ENCODE measurements around the gene CDC20B.
"Not testable (repeated sequence)": the region's sequence is repeated elsewhere in the genome, so short reads cannot be mapped to it uniquely, and the experiment has no call there.

The CDC20B gene

DNA sequence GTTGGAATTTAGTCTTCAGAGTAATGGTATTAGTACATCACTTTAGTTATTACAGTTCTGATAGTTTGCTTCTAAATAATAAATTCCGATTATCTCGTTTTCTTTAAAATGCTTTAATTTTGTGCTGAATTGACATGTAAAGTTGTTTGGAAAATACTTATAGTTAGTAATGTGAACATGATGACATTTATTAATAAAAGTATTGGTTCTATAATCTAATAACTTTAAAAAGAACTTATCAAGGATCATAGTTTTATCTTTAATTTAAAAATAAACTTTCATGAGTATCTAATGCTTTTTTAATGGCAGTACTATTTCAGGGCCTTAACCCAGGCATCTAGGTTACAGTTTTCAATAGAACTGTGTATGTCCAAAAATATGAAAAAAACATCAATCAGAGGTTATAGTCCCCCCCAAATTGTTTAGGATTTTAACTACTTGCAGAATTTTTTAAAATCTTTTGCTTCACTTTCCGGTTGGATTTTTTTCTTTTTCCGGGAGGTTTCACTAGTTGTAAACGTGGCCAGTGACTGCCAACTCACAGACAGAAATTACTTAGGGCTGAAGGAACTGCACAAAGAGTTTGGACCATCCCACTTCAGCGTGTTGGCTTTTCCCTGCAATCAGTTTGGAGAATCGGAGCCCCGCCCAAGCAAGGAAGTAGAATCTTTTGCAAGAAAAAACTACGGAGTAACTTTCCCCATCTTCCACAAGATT, 12.3 kb downstream of the CDC20B start:
- DNase-seq (ENCODE audit: low read depth) = peak; percentile 93

DNA sequence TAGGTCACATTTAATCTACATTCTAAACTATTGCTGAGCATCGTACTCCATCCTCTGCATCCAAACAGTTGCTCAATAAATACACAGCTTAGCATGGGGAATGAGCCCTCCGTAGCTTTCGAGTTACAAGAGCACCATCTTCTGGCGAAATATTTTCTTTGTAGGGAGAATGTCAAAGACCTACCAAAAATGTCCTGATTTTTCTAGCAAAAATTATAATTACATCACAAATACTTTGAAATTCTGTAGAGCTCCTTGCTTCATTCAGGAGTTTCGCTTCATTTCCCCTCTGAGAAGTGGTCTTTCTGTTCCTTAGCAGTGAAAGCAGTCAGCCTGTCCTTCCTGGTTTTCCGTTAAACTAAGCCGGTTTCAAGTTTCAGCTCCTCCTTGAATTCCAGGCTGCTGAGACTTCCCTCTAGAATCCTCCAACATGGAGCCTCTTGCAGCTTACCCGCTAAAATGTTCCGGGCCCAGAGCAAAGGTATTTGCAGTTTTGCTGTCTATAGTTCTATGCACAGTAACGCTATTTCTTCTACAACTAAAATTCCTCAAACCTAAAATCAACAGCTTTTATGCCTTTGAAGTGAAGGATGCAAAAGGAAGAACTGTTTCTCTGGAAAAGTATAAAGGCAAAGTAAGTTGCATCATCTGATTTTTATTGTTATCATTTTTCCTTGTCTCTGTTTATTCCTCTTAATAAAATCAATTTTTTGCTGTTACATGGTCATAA, 13.0 kb downstream of the CDC20B start, which contains the start of gene GPX8:
Gene GPX8, plus strand, starts transcription at position 409 of the 730 bp plus-strand sequence. Its CDS starts 22 bp downstream, at position 431.
- peak; percentile 93 for DNase-seq (ENCODE audit: low read depth)

DNA sequence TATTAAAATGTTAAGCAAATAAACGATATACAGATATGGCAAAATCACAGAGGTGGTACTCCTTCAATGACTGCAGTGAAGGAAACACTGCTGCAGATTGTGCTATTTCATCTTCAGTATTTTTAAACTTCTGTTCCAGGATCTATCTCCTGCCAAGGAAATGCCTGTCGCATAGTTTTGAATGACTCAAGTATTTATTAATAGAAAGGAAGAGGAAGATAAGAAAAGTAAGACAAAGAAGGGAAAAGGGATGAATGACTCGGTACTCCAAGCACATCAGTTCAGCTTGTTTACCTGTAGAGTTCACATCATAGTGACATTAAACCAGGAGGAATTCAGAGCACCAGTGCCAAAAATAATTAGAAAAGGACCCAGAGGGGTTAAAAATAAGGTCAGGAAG, 18.1 kb downstream of the CDC20B start:
- peak; percentile 71 for DNase-seq (ENCODE audit: low read depth)

DNA sequence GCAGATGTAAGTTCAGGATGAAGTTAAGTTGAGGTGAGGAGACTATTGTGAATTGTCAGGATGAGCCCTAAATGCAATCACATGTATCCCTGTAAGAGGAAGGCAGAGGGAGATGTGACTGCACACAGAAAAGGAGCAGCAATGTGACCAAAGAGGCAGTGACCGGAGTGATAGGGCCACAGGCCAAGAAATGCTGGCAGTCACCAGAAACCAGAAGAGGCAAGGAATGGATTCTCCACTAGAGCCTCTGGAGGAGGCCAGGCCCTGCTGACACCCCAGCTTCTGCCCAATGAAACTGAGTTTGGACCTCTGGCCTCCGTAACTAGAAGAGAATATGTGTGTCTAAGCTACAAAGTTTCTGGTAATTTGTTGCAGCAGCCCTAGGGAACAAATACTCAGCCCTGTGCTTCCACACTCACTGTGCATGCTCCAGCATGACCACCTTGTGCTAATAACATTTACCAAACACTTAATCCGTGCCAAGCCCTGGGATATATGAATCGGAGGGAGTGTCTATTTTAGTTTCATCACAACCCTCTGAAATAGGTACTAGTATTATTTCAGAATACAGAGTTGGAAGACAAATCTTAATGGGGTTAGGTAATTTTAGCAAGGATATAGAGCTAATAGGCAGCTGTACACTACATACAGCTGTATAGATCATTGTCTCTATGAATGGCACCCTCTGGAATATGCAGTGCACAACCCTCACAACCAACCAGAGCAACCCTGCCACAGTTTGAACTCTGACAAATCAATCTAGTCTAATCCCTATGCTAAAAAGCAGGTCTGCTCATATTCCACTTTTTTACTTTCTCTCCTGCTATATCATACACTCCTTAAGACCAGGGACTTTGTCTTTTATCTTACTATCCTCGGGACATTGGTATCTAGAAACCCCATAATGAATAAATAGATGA, 20.8 kb downstream of the CDC20B start:
- peak; percentile 75 for DNase-seq (ENCODE audit: low read depth)

DNA sequence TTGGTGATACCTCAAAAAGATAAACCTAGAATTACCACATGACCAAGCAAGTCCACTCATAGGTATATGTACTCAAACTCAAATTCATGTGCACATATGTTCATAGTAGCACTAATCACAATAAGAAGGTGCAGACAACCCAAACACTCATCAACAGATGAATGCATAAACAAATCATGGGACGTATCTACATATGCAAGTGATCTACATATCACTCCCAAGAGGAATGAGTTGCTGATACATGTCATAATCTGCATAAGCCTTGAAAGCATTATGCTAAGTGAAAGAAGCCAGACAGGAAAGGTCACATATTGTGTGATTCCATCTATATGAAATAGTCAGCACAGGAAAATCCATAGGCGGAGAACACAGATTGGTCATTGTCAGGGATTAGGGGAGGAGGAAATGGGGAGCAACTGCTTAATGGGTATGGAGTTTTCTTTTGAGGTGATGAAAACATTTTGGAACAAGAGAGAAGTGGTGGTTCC, 23.6 kb downstream of the CDC20B start:
- DNase-seq (ENCODE audit: low read depth) = no peak

DNA sequence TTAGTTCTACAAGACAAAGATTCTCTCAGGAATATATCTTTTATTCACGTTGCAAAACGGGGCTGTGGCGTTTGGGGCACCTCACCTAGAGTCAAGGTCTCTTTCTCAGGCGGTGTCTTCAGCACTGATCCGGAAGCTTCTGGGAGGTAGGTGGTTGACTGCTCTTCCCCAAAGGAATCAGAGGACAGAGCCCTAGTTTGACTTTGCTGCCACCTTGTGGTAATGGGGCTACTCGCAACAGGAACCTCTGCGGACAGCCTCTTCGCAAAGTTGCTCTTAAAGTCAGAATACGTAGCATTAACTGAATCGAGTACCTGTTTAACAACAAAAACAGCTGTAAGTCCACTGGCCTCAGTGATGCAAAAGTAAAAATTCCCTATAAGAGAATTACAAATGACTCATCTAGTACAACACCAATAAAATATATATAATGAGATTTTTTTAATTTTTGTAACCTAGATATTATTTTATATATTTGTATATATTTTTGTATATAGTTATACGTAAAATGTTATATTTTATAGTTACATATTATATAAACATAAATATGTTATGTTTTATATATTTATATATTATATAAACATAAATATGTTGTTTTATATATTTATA, 26.3 kb downstream of the CDC20B start:
- DNase-seq (ENCODE audit: low read depth) = peak; percentile 89

DNA sequence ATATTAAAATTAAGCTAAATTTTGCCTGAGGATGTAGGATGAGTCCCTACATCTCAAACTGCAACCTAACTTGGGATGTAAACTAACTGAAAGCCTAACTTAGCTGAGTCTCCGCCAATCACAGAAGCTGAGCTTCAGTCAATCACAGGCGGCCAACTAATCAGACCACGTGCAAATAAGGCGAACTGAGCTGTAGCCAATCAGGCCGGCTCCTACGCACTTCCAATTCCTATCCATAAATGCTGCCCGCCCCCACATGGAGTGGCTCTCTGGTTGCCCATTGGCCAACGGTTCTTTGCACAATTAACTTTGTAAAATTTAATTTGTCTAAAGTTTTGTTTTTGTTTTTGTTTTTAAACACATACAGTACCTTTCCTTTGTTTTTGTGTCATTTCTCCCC, 26.9 kb downstream of the CDC20B start:
- DNase-seq (ENCODE audit: low read depth) = no peak

DNA sequence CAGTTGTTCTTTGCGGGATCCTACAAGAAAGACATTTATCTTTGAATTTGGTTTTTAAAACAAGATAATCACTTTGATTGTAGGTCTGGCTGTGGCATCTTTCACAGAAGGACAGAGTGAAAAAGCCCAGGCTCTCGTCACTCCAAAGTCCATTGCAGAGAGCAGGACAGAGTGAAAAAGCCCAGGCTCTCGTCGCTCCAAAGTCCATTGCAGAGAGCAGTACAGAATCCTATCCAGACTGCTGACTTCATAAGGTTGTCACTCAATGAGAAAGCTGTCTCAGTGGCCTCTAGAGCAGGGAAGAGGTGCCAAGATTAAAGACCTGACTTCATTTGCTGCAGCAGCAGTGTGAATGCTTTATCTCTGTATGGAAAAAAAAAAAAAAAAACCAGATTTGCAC, 29.4 kb downstream of the CDC20B start:
- DNase-seq (ENCODE audit: low read depth) = no peak

DNA sequence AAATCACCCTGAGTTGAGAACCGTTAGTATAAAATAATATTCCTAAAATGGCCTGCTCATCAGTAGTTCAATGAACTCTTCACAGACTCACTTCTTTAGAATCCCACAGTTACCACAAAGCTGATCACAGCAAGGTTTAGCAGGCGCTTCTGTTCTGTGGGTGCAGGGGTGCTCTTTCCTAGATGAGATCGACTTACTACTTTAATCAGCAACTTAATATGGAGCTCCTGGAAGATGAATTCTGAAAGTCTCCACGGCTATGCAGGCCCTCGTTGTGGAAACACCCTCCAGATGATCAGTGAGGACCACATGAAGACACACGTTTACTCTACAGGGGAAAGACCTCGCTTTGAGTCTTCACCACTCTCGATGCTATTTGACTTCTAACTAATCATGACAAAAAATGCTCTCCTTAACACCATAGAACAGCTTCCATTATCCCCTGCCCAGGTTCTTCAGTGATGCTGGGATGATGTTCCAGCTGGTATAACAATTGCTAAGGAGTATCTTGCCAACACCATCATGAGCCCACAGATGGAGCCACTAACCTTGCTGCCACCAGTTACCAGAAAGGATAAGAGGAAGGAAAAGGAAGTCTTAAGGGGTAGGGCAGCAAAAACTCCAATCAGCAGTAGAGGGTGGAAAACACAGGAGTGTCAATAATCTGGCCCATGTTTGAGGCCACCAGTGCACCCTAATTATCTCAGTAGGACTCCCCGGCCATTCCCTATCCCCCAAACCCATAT, 30.9 kb downstream of the CDC20B start:
- no peak for DNase-seq (ENCODE audit: low read depth)

DNA sequence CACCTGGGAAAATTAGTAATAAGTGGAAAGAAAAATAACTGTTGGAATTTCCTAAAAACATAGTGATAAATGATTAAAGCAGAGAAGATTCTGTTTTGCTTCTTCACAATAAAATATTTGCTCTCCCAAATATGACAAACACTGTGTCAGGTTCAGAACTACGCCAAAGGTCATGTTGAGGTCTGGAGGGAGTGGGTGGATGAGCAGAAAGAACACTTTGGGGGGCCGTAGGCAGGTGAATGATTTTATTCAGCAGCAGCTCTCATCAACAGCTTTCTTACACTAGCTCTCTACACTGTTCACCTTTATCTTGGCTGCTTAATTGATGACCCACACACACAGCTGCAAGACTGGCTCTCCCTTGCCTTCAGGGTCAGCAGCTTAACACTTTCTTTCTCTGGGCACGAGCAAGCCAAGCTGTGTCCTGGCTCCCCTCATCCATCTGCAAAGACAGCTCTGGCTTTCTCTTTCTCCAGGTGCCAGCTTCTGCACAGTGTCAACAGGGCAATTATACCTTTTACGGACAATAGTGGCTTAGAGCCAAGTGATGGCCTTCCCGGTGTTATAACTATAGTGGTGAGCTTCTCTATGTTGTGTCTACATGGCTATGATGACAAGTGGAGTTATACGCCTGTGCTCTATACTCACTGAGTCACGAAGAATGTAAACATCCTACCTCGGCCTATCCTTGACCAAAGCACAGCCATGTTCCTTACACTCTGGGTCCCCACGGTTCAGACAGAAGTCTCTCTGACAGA, 31.9 kb downstream of the CDC20B start:
- no peak for DNase-seq (ENCODE audit: low read depth)

DNA sequence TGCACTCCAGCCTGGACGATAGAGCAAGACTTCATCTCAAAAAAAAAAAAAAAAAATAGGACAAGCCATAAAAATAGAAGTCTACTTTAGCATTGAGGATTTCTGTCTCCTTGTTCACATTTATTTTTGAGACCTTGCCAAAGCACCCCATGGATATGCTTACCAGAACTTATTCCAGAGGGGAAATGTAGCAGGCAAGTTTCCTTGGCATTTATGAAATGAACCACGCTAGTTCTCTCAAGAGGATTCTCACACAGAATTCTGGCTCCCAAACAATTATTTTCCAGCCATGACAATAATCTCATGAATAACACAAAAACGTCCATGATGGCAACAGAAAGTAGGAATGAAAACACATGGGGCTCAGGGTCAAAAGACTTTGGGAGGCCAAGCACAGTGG, 36.5 kb downstream of the CDC20B start:
- no peak for DNase-seq (ENCODE audit: low read depth)

DNA sequence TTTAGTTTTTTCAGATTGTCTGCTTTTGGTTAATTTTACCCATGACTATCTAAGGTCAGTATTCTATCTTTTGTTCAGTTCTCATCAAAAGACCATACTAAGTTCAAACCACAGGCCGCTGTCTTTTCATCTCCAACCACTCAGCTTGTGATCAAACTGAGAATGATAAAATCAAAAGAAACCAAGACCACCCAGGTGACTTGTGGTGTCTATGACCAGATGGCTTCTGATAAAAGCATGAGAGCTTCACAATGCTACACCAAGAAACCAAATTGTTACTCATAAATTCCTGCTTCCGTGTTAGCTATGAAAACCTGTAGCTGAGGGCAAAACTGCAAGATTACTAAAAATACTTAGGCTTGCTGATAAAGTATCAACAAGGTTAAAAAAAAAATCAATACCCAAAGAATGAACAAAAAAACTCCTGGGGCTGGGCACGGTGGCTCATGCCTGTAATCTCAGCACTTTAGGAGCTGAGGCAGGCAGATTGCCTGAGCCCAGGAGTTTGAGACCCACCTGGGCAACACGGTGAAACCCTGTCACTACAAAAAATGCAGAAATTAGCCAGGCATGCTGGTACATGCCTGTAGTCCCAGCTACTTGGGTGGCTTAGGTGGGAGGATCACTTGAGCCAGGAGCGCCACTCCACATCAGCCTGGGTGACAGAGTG, 38.8 kb downstream of the CDC20B start:
- no peak for DNase-seq (ENCODE audit: low read depth)

DNA sequence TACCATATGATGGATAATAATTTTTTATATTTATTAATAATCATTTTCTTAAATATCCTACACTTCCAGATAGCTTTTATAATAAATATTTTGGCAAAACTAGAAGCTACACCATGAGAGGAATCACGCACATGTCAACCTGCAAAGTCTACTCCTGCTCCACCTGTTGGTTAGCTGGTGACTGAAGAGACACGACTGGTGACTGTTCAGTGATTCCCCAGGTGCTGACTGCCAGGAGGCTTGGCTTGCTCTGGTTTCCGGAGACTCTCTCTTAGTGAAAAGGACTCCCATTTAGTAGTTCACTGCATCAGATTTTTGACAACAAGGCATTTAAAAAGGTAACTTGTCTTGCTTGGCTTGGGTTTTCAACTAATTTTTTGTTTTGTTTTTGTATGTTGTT, 49.6 kb downstream of the CDC20B start:
- no peak for DNase-seq (ENCODE audit: low read depth)

DNA sequence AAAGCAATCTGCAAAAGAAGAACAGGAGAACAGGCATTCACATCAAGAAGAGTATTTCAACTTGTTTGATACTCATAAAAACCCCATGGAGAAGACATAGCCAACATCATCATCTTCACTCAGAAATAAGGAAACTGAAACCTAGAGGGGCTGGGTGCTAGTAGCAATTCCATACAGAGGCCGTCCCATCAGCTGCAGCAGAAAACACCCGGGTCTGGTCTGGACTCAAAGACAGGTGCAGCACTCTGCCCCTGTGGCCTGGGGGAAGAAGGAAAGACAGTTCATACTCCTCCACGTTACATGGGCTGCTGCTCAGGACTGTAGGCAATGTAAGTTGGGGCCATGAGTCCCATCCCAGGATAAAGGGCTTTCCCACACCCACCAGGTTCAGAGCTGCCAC, 58.9 kb downstream of the CDC20B start:
- no peak for DNase-seq (ENCODE audit: low read depth)

DNA sequence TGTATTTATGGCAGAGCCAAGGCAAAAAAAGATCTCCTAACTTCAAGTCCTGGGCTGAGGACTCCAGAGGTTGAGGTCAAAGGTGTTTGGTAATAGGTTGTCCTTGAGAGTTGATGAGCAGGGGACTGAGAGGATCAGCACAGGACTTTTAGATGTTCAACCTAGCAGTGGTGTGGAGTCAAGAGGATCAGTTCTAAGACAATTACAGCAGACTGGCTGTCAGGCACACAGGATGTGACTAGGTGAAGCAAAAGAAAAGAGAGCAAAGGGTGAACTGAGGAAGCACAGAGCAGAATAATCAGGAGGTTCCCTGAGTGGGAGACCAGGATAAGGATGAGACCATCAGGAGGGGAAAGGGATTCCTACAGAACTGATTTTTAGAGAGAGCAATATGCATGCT, 59.6 kb downstream of the CDC20B start:
- DNase-seq (ENCODE audit: low read depth) = no peak

DNA sequence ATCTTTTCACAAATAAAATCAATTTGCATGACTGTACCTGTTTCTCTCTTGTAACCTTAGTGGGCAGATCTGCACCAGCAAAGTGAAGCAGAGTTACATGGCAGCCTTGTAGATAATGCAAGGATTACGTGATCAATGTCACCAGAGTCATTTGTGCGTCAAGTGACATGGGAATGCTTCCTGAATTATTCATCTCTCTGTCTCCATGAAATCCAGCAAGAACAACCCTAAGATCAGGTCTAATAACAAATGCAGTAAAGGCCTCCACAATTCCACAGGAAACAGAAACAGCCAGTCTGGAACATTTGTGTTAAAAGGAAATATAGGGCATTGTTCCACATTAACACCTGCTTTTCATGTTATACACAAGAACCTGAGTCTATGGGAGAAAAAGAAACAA, 62.8 kb downstream of the CDC20B start:
- DNase-seq (ENCODE audit: low read depth) = no peak

DNA sequence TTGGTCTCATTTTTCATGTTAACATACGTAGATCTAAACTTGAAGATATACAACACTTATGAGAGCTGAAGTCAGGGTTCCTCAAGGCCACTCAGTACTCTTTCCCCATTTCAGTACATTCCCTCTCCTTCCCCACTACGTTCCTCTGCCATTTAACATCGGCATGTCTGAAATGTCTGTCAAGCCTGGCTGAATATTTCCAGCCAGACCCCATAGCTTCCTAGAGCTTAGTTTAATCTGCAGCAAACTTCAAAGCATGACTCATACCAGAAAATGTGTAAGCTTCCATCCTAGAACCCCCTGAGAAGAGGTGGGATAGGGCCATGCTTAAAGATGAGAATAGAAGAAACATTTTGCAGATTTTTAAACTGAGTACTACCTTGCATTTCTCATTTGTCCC, 64.3 kb downstream of the CDC20B start:
- no peak for DNase-seq (ENCODE audit: low read depth)

DNA sequence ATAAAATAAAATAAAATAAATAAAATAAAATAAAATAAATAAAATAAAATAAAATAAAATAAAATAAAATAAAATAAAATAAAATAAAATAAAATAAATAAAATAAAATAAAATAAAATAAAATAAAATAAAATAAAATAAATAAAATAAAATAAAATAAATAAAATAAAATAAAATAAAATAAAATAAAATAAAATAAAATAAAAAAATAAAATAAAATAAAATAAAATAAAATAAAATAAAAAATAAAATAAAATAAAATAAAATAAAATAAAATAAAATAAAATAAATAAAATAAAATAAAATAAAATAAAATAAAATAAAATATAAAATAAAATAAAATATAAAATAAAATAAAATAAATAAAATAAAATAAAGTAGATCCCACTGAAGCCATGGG, 67.0 kb downstream of the CDC20B start:
- not testable (repeated sequence) for DNase-seq (ENCODE audit: low read depth)

DNA sequence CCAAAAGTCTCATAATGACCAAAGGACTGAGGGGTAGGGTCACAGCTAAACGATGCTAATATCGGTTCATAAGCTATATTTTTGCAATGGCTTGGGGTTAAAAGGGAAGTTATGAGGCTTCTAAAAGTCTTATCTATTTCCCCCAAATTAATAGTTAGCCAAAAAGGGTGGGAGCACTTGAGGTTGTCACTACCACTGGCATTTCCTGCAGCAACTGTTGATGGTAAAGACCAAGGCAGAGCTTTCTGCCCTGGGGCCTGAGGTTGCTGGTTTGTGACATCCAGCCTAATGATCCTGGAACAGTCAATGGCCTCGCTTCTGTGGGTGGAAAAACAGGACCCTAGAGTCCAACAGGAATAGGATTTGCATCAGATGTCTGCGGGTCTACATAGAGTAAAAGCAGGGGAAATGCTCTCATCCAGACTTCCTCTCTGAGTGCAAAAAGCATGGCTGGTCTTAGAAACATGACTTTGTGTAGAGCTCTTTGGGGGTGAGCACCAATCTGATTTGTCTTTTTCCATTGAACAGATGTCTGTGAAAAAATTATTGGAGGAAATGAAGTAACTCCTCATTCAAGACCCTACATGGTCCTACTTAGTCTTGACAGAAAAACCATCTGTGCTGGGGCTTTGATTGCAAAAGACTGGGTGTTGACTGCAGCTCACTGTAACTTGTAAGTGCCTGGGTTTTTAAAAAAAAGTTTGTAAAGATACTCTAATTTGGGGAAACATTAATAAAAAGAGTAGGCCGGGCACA, 67.9 kb downstream of the CDC20B start:
- no peak for DNase-seq (ENCODE audit: low read depth)

Data from ELR (cell line).